ENCODE data around the gene PHACTR4. TPM values are rescaled to one million over a fixed set of nuclear protein-coding genes. Genes with fewer than 3 reads are reported as not detected.

The PHACTR4 gene
- total and polyA plus RNA-seq, 2 of the 8 experiments (the other 6 are each of a cell fraction or from before 2014, with no cell fraction given): 23.7 to 57.8 TPM

DNA sequence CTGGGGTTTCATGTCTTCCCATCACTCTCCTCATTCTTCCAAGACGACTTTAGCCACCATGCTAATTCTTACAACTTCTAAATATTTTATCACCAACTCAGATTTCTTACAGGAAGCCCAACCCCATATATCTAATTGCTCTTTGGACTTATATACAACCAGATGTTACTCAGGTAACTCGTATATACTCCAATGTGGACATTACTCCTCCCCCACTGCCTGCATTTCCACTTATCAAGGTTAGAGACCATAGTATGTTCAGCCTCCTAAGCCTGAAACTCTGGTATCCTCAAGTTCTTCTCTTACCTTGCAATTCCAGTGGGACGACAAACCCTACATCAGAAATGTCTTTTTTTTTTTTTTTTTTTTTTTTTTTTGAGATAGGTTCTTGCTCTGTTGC, 133.6 kb downstream of the PHACTR4 start:
- H4K8ac ChIP-seq (ENCODE audit: extremely low read depth, insufficient read depth, low read length): no peak overlapping the region
- H3K56ac ChIP-seq (replicated peaks; ENCODE audit: insufficient read length, low read depth, low read length): peak overlapping the region; percentile 46
- peaks cover 0 to 4% (median under 1%) of the 10 kb centered on the region in 4 experiments; a peak in 2 of 7 replicates for H3K4me1 ChIP-seq (replicated peaks in 1 of 4; ENCODE audit: control insufficient read depth in 3 of 4, insufficient read depth in 4 of 4, low read length in 3 of 4)
- ChIA-PET CTCF (ENCODE audit: partially characterized antibody) (no interaction called here), POLR2A (ENCODE audit: partially characterized antibody) (interaction anchor here (0.6 to 17.1 kb wide), 6 partner anchors 9 to 145 kb away, joined by 3 to 291 read pairs (median 4); no protein-coding TSS in a partner anchor)
- H3K79me2 ChIP-seq (ENCODE audit: control insufficient read depth in 1 of 2, insufficient read depth in 2 of 2, low read length in 2 of 2): peaks cover 0 to 22% of the 10 kb centered on the region in 2 experiments; a peak in 2 of 4 replicates
- H3K27me3 ChIP-seq (replicated peaks in 1 of 4; ENCODE audit: control insufficient read depth in 3 of 4, extremely low read depth in 1 of 4, insufficient read depth in 3 of 4, low read length in 3 of 4): no peaks in the 10 kb centered on the region
- WGBS, 2 experiments (ENCODE audit: extremely low coverage in 1 of 2, insufficient coverage in 1 of 2, insufficient read length in 1 of 2, insufficient replicate concordance in 2 of 2, low coverage in 1 of 2, low lambda C conversion rate in 2 of 2, missing lambda C conversion rate in 1 of 2): 88% methylated on average over 3 of the region's 3 CpGs; no CpG with 5 or more reads in 1 of the 2 experiments
- no peak overlapping the region for H3K9ac ChIP-seq (replicated peaks in 1 of 4; ENCODE audit: extremely low read depth in 1 of 4, low read depth in 3 of 4, low read length in 3 of 4)
- H3K9me3 ChIP-seq (ENCODE audit: insufficient read depth in 2 of 2, low read depth in 1 of 2, low read length in 1 of 2): no peaks in the 10 kb centered on the region
- no peak overlapping the region for H2BK5ac ChIP-seq (ENCODE audit: low read depth, low read length)
- peaks cover 13 to 19% (median 15%) of the 10 kb centered on the region in 4 experiments for H3K36me3 ChIP-seq (ENCODE audit: control insufficient read depth in 2 of 4, insufficient read depth in 4 of 4, low read length in 3 of 4)
- H3K4me3 ChIP-seq (ENCODE audit: extremely low read depth in 1 of 4, insufficient read depth in 2 of 4, low read depth in 3 of 4, low read length in 4 of 4): no peak overlapping the region
- no peak overlapping the region for H3K14ac ChIP-seq (ENCODE audit: insufficient read length)
- no peaks in the 10 kb centered on the region; the same call in 1 of the 2 replicates for H3K79me1 ChIP-seq (ENCODE audit: low read depth, low read length)
- no peak overlapping the region for H4K91ac ChIP-seq (replicated peaks; ENCODE audit: insufficient read length, low read length)
- peaks cover 6% of the 10 kb centered on the region for H3K23me2 ChIP-seq (ENCODE audit: low read depth, low read length)
- H2AFZ ChIP-seq (ENCODE audit: low read length): no peak overlapping the region
- FAIRE-seq (no peak), DNase-seq (ENCODE audit: low read depth in 1 of 2, low spot score in 2 of 2) (no peak)
- H3K18ac ChIP-seq (ENCODE audit: extremely low read depth, low read length): no peak overlapping the region
- H4K5ac ChIP-seq (ENCODE audit: insufficient read length, low read depth, low read length): no peak overlapping the region
- H4K20me1 ChIP-seq (replicated peaks in 1 of 2; ENCODE audit: control insufficient read depth in 1 of 2, insufficient read depth in 2 of 2, low read length in 2 of 2): no peaks in the 10 kb centered on the region
- no peak overlapping the region for H2BK20ac ChIP-seq (ENCODE audit: low read length)
- H2BK15ac ChIP-seq (ENCODE audit: low read length): no peak overlapping the region
- no peak overlapping the region for H2BK120ac ChIP-seq (replicated peaks; ENCODE audit: low read depth, low read length)
- H2BK12ac ChIP-seq (ENCODE audit: low read depth, low read length): no peak overlapping the region
- no peak overlapping the region for H3K4me2 ChIP-seq (ENCODE audit: insufficient read depth in 1 of 2, low read depth in 2 of 2, low read length in 2 of 2)
- H3K4ac ChIP-seq (replicated peaks; ENCODE audit: insufficient read length, low read depth, low read length): no peak overlapping the region
- no peak overlapping the region for H3K27ac ChIP-seq (ENCODE audit: low read depth, low read length)
- H3K23ac ChIP-seq (ENCODE audit: insufficient read length): no peak overlapping the region
- H2AK5ac ChIP-seq (ENCODE audit: low read depth, low read length): no peak overlapping the region
- TF ChIP-seq SP1 (IDR thresholded peaks at IDR 0.05; ENCODE audit: low read depth, low read length) (no peak), CREB1 (IDR thresholded peaks at IDR 0.05) (no peak), SIN3A (conservative IDR thresholded peaks at IDR 0.05 in 1 of 2, IDR thresholded peaks at IDR 0.05 in 1 of 2; ENCODE audit: low read depth in 1 of 2, low read length in 2 of 2) (no peak), HDAC2 (IDR thresholded peaks at IDR 0.05; ENCODE audit: borderline replicate concordance in 1 of 2, low read depth in 2 of 2, low read length in 2 of 2) (no peak), EP300 (IDR thresholded peaks at IDR 0.05; ENCODE audit: borderline replicate concordance in 1 of 2, low read depth in 2 of 2, low read length in 2 of 2) (no peak), KDM1A (IDR thresholded peaks at IDR 0.05; ENCODE audit: borderline replicate concordance, low read length) (no peak), E2F6 (IDR thresholded peaks at IDR 0.05) (no peak), RBBP5 (IDR thresholded peaks at IDR 0.05; ENCODE audit: borderline replicate concordance, low read depth, low read length) (no peak), TBP (IDR thresholded peaks at IDR 0.05; ENCODE audit: low read depth, low read length) (no peak), HDAC6 (IDR thresholded peaks at IDR 0.05; ENCODE audit: low read depth, low read length) (no peak)
- TF ChIP-seq, protein P1, sequence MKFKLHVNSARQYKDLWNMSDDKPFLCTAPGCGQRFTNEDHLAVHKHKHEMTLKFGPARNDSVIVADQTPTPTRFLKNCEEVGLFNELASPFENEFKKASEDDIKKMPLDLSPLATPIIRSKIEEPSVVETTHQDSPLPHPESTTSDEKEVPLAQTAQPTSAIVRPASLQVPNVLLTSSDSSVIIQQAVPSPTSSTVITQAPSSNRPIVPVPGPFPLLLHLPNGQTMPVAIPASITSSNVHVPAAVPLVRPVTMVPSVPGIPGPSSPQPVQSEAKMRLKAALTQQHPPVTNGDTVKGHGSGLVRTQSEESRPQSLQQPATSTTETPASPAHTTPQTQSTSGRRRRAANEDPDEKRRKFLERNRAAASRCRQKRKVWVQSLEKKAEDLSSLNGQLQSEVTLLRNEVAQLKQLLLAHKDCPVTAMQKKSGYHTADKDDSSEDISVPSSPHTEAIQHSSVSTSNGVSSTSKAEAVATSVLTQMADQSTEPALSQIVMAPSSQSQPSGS (IDR thresholded peaks at IDR 0.05; ENCODE audit: low read length): no peak

All from H1 (cell line).